ENCODE results near the gene SCNN1B.

The SCNN1B gene

GRCh38 chr16:23321206-23321875 is 19.2 kb downstream of the SCNN1B start:
- no peak for DNase-seq (ENCODE audit: low spot score)

GRCh38 chr16:23323224-23324030 is 21.3 kb downstream of the SCNN1B start:
- DNase-seq (ENCODE audit: low spot score) = no peak

- no peak for DNase-seq (ENCODE audit: low spot score)
Measured at GRCh38 chr16:23324727-23325126, 22.6 kb downstream of the SCNN1B start.

GRCh38 chr16:23327836-23328235 is 25.7 kb downstream of the SCNN1B start:
- DNase-seq (ENCODE audit: low spot score) = no peak

GRCh38 chr16:23330161-23330560 is 28.1 kb downstream of the SCNN1B start:
- DNase-seq (ENCODE audit: low spot score) = no peak

GRCh38 chr16:23330583-23331249 is 28.6 kb downstream of the SCNN1B start:
- DNase-seq (ENCODE audit: low spot score) = no peak

GRCh38 chr16:23333034-23333579 is 31.0 kb downstream of the SCNN1B start:
- DNase-seq (ENCODE audit: low spot score) = no peak

GRCh38 chr16:23333831-23334456 is 31.8 kb downstream of the SCNN1B start:
- no peak for DNase-seq (ENCODE audit: low spot score)

GRCh38 chr16:23334457-23334853 is 32.4 kb downstream of the SCNN1B start:
- DNase-seq (ENCODE audit: low spot score) = no peak

GRCh38 chr16:23334950-23335349 is 32.8 kb downstream of the SCNN1B start:
- DNase-seq (ENCODE audit: low spot score) = no peak

GRCh38 chr16:23337836-23338550 is 35.9 kb downstream of the SCNN1B start:
- no peak for DNase-seq (ENCODE audit: low spot score)

- no peak for DNase-seq (ENCODE audit: low spot score)
Measured at GRCh38 chr16:23339787-23340186, 37.7 kb downstream of the SCNN1B start.

GRCh38 chr16:23342083-23342640 is 40.1 kb downstream of the SCNN1B start:
- no peak for DNase-seq (ENCODE audit: low spot score)

GRCh38 chr16:23343643-23344612 is 41.8 kb downstream of the SCNN1B start:
- DNase-seq (ENCODE audit: low spot score) = no peak

GRCh38 chr16:23345237-23345636 is 43.1 kb downstream of the SCNN1B start:
- no peak for DNase-seq (ENCODE audit: low spot score)

GRCh38 chr16:23348579-23349469 is 46.7 kb downstream of the SCNN1B start:
- DNase-seq (ENCODE audit: low spot score) = no peak

- no peak for DNase-seq (ENCODE audit: low spot score)
Measured at GRCh38 chr16:23351360-23351759, 49.3 kb downstream of the SCNN1B start.

- no peak for DNase-seq (ENCODE audit: low spot score)
Measured at GRCh38 chr16:23353440-23353839, 51.3 kb downstream of the SCNN1B start.

- DNase-seq (ENCODE audit: low spot score) = no peak
Measured at GRCh38 chr16:23354246-23354645, 52.1 kb downstream of the SCNN1B start.
